ENCODE results near the gene VSTM2B.

Gene VSTM2B

DNA sequence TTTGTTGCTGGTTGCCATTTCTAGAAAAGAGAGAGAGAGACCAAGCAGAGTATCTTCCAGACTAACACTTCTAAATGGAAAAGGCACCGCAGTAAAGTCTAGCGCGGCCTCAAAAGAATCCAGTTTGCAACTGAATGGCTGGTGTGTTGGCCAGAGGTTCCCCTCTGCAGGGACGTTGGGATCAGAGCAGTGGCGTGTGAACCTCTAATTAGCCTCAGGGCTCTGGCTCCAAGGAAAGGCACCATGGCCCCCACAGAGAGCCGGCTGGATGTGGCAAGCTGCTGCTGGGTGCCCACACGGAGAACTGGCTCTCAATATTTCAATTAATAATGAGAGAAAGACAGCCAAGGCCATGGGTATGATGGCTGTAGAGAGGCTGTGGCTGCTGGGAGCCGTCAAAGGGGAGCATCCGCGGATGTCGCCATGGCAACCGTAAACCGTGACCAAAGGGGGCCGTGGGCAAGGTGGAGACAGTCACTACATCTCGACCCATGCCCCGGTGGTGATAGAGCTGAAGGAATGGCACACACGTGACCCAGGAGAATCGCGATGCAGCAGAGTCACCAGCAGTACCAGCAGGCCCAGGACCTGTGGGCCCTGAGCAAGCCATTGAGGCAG, 9.5 kb downstream of the VSTM2B start:
- DNase-seq (ENCODE audit: low read depth) = no peak
- TF ChIP-seq, protein P1, sequence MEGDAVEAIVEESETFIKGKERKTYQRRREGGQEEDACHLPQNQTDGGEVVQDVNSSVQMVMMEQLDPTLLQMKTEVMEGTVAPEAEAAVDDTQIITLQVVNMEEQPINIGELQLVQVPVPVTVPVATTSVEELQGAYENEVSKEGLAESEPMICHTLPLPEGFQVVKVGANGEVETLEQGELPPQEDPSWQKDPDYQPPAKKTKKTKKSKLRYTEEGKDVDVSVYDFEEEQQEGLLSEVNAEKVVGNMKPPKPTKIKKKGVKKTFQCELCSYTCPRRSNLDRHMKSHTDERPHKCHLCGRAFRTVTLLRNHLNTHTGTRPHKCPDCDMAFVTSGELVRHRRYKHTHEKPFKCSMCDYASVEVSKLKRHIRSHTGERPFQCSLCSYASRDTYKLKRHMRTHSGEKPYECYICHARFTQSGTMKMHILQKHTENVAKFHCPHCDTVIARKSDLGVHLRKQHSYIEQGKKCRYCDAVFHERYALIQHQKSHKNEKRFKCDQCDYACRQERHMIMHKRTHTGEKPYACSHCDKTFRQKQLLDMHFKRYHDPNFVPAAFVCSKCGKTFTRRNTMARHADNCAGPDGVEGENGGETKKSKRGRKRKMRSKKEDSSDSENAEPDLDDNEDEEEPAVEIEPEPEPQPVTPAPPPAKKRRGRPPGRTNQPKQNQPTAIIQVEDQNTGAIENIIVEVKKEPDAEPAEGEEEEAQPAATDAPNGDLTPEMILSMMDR (IDR thresholded peaks at IDR 0.05; ENCODE audit: low read depth, low read length) = no peak
- TF ChIP-seq POLR2A (IDR thresholded peaks at IDR 0.05; ENCODE audit: extremely low read depth, insufficient read length) (no peak), MYC (IDR thresholded peaks at IDR 0.05; ENCODE audit: low read depth, low read length) (no peak)
- TF ChIP-seq, protein P2, sequence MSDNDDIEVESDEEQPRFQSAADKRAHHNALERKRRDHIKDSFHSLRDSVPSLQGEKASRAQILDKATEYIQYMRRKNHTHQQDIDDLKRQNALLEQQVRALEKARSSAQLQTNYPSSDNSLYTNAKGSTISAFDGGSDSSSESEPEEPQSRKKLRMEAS (IDR thresholded peaks at IDR 0.05; ENCODE audit: low read depth, low read length) = no peak
- no peak overlapping the region for H3K4me3 ChIP-seq (ENCODE audit: low read depth, low read length)

GRCh38 chr19:29535984-29536508, 10.3 kb downstream of the VSTM2B start:
- TF ChIP-seq POLR2A (IDR thresholded peaks at IDR 0.05; ENCODE audit: extremely low read depth, insufficient read length) (no peak), MYC (IDR thresholded peaks at IDR 0.05; ENCODE audit: low read depth, low read length) (no peak)
- TF ChIP-seq, protein P2 (IDR thresholded peaks at IDR 0.05; ENCODE audit: low read depth, low read length) = no peak
- TF ChIP-seq, protein P1 (IDR thresholded peaks at IDR 0.05; ENCODE audit: low read depth, low read length) = no peak
- no peak for DNase-seq (ENCODE audit: low read depth)
- H3K4me3 ChIP-seq (ENCODE audit: low read depth, low read length) = no peak overlapping the region

- TF ChIP-seq, protein P2 (IDR thresholded peaks at IDR 0.05; ENCODE audit: low read depth, low read length) = no peak
- TF ChIP-seq, protein P1 (IDR thresholded peaks at IDR 0.05; ENCODE audit: low read depth, low read length) = no peak
- TF ChIP-seq MYC (IDR thresholded peaks at IDR 0.05; ENCODE audit: low read depth, low read length) (no peak), POLR2A (IDR thresholded peaks at IDR 0.05; ENCODE audit: extremely low read depth, insufficient read length) (no peak)
- no peak overlapping the region for H3K4me3 ChIP-seq (ENCODE audit: low read depth, low read length)
- DNase-seq (ENCODE audit: low read depth) = no peak
These were observed 11.4 kb downstream of the VSTM2B start for GRCh38 chr19:29537181-29537580.

DNA sequence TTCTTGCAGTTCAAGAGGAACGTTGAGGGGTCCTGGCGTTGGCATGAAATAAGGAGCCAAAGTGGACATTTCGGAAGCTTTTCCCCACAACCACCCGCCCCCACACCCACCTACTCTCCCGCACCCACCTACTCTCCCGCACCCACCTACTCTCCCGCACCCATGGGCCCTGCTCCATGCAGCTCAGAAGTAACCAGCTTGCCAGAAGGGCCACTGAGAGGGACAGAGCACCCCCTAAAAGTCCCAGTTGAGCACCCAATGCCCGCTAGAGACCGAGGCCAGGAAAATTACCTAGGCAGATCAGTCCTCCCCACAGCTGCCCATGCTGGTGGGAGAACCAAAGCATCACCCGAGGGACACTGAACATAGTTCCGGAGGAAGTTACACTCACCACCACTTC, 11.8 kb downstream of the VSTM2B start:
- no peak overlapping the region for H3K4me3 ChIP-seq (ENCODE audit: low read depth, low read length)
- TF ChIP-seq POLR2A (IDR thresholded peaks at IDR 0.05; ENCODE audit: extremely low read depth, insufficient read length) (no peak), MYC (IDR thresholded peaks at IDR 0.05; ENCODE audit: low read depth, low read length) (no peak)
- TF ChIP-seq, protein P1 (IDR thresholded peaks at IDR 0.05; ENCODE audit: low read depth, low read length) = no peak
- TF ChIP-seq, protein P2 (IDR thresholded peaks at IDR 0.05; ENCODE audit: low read depth, low read length) = no peak
- DNase-seq (ENCODE audit: low read depth) = no peak

DNA sequence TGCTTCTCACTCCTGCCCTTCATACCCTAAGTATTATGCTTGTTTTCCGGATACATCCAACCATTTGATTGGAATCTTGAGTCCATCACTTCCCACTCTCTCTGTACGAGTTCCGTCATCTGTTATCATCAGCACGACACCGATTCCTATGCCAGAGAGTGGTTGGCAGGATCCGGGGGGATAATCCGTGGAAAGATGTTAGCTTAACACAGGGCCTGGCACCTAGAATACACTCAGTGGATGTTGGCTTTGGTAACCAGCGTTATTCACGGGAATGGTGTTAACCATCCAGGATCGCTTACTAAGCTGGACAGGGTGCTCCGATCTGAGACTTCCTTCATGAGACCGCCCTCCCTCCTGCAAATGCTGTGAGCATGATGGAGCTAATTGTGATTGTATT, 12.4 kb downstream of the VSTM2B start:
- no peak overlapping the region for H3K4me3 ChIP-seq (ENCODE audit: low read depth, low read length)
- TF ChIP-seq POLR2A (IDR thresholded peaks at IDR 0.05; ENCODE audit: extremely low read depth, insufficient read length) (no peak), MYC (IDR thresholded peaks at IDR 0.05; ENCODE audit: low read depth, low read length) (no peak)
- TF ChIP-seq, protein P2 (IDR thresholded peaks at IDR 0.05; ENCODE audit: low read depth, low read length) = no peak
- TF ChIP-seq, protein P1 (IDR thresholded peaks at IDR 0.05; ENCODE audit: low read depth, low read length) = no peak
- DNase-seq (ENCODE audit: low read depth) = no peak
